ENCODE measurements around the gene MRPL54. TPM values are rescaled to one million over a fixed set of nuclear protein-coding genes. Genes with fewer than 3 reads are reported as not detected.

Gene MRPL54
- total RNA-seq, 1 experiment from 2014 or later, result 46.4 TPM

DNA sequence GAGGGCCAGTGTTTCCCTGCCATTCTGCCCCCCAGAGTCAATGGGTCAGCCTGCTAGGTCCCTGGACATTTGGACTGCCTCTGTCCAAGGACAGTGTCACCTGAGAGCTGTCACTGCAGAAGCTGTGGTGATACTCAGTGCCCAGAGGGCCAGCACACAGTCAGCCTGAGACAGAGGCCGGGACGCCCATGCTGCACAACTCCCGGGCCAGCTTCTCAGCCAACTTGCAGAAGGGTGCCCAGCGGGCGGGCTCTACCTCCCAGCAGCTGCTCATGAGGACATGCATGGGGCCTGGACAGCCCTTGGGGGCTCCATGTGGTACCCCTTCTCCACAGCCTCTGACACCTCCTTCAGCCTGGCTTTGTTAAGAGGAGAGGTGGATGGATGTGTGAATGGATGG, 13.3 kb downstream of the MRPL54 start:
- TF ChIP-seq, protein P1, sequence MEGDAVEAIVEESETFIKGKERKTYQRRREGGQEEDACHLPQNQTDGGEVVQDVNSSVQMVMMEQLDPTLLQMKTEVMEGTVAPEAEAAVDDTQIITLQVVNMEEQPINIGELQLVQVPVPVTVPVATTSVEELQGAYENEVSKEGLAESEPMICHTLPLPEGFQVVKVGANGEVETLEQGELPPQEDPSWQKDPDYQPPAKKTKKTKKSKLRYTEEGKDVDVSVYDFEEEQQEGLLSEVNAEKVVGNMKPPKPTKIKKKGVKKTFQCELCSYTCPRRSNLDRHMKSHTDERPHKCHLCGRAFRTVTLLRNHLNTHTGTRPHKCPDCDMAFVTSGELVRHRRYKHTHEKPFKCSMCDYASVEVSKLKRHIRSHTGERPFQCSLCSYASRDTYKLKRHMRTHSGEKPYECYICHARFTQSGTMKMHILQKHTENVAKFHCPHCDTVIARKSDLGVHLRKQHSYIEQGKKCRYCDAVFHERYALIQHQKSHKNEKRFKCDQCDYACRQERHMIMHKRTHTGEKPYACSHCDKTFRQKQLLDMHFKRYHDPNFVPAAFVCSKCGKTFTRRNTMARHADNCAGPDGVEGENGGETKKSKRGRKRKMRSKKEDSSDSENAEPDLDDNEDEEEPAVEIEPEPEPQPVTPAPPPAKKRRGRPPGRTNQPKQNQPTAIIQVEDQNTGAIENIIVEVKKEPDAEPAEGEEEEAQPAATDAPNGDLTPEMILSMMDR (IDR thresholded peaks at IDR 0.05; ENCODE audit: insufficient read depth in 1 of 2, low read depth in 1 of 2, low read length in 1 of 2, severe bottlenecking in 1 of 2, unreplicated experiment in 1 of 2), result no peak
- CTCF ChIA-PET, result no interaction called here

DNA sequence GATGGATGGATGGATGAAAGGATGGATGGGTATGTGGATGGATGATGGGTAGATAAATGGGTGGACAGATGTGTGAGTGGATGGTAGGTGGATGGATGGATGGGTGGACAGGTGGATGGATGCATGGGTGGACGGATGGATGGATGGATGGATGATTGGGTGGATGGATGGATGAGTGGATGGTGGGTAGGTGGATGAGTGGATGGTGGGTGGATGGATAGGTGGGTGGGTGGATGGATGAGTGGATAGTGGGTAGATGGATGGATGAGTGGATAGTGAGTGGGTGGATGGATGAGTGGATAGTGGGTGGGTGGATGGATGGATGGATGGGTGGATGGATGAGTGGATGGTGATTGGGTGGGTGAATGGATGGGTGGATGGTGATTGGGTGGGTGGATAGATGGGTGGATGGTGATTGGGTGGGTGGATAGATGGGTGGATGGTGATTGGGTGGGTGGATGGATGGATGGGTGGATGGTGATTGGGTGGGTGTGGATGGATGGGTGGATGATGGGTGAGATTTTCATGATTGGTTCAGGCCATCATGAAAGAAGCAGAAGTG, 14.1 kb downstream of the MRPL54 start:
- H3K36me3 Mint-ChIP-seq (ENCODE audit: insufficient read depth, unreplicated experiment), result no peaks in the 10 kb centered on the region
- CTCF ChIA-PET, result no interaction called here
- intact Hi-C loops (cut with micrococcal nuclease; ENCODE audit: unreplicated experiment), result no loop called here
- Histone ChIP-seq H3K9me3 (peaks cover 8% of the 10 kb centered on the region; the same call in 1 of the 2 replicates), H3K4me1 (no peaks in the 10 kb centered on the region), H3K4me3 (ENCODE audit: low read depth, low read length) (no peak overlapping the region), H3K36me3 (ENCODE audit: control insufficient read depth, insufficient read depth, low read length) (no peaks in the 10 kb centered on the region), H3K27me3 (replicated peaks; ENCODE audit: control insufficient read depth, insufficient read depth, low read length) (no peaks in the 10 kb centered on the region)
- H3K9me3 Mint-ChIP-seq (ENCODE audit: unreplicated experiment), result peaks cover 6% of the 10 kb centered on the region
- POLR2A ChIA-PET, result no interaction called here
- no peak overlapping the region for H3K4me3 Mint-ChIP-seq (ENCODE audit: unreplicated experiment)
- H3K4me1 Mint-ChIP-seq (ENCODE audit: low read depth, unreplicated experiment), result no peaks in the 10 kb centered on the region
- no peak for DNase-seq
- no TSS peak for BruUV-seq (replicated peaks)
- H3K27ac Mint-ChIP-seq (ENCODE audit: unreplicated experiment), result no peak overlapping the region
- no peaks in the 10 kb centered on the region for H3K27me3 Mint-ChIP-seq (ENCODE audit: insufficient read depth, unreplicated experiment)
- TF ChIP-seq, protein P1 (IDR thresholded peaks at IDR 0.05; ENCODE audit: insufficient read depth in 1 of 2, low read depth in 1 of 2, low read length in 1 of 2, severe bottlenecking in 1 of 2, unreplicated experiment in 1 of 2), result no peak

More for the DNA sequence above, 13.3 kb downstream of the MRPL54 start:
- 0 out of 2 replicates have a peak, but pooled peaks cover under 1% of the 10 kb centered on the region for H3K9me3 ChIP-seq
- Mint-ChIP-seq H3K4me3 (ENCODE audit: unreplicated experiment) (no peak overlapping the region), H3K36me3 (ENCODE audit: insufficient read depth, unreplicated experiment) (no peaks in the 10 kb centered on the region), H3K27me3 (ENCODE audit: insufficient read depth, unreplicated experiment) (no peaks in the 10 kb centered on the region), H3K27ac (ENCODE audit: unreplicated experiment) (no peak overlapping the region), H3K9me3 (ENCODE audit: unreplicated experiment) (no peaks in the 10 kb centered on the region), H3K4me1 (ENCODE audit: low read depth, unreplicated experiment) (no peaks in the 10 kb centered on the region)
- H3K36me3 ChIP-seq (ENCODE audit: control insufficient read depth, insufficient read depth, low read length), result no peaks in the 10 kb centered on the region
- POLR2A ChIA-PET, result no interaction called here
- H3K4me3 ChIP-seq (ENCODE audit: low read depth, low read length), result no peak overlapping the region
- no peaks in the 10 kb centered on the region for H3K27me3 ChIP-seq (replicated peaks; ENCODE audit: control insufficient read depth, insufficient read depth, low read length)
- DNase-seq, result no peak
- intact Hi-C loops (cut with micrococcal nuclease; ENCODE audit: unreplicated experiment), result no loop called here
- no TSS peak for BruUV-seq (replicated peaks)
- no peaks in the 10 kb centered on the region for H3K4me1 ChIP-seq

DNA sequence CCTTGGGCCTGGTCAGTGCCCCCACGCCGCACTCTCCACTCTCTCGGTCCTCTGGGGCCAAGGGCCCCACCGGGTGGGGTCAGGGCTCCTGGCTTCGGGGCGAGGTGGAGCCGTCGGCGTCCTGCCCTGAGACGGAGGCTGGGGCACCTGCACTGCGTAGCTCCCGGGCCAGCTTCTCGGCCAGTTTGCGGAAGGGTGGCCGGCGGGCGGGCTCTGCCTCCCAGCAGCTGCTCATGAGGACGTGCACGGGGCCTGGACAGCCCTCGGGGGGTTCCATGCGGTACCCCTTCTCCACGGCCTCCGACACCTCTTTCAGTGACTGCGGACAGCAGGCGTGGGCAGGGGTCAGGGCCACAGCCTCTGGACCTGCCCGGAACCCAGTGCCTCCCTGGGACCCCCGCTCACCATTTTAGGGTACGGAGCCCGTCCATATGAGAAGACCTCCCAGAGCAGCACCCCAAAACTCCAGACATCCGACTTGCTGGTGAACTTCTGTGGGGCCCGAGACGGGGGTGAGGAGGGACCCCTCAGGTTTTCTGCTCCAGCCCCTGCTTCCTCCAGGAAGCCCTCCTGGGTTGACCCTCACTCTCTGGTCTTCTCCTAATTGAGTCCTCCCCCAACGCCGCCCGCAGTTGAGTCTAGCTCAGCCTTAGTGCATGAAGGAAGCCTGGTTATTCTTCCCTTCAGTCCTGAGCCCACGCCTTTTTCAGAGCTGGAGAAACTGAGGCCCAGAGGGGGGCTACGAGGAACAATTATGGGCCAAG, 15.8 kb downstream of the MRPL54 start:
- TF ChIP-seq, protein P1 (IDR thresholded peaks at IDR 0.05; ENCODE audit: insufficient read depth in 1 of 2, low read depth in 1 of 2, low read length in 1 of 2, severe bottlenecking in 1 of 2, unreplicated experiment in 1 of 2), result no peak
- ChIA-PET POLR2A (no interaction called here), CTCF (no interaction called here)
- intact Hi-C loops (cut with micrococcal nuclease; ENCODE audit: unreplicated experiment), result no loop called here
- Mint-ChIP-seq H3K27ac (ENCODE audit: unreplicated experiment) (no peak overlapping the region), H3K4me3 (ENCODE audit: unreplicated experiment) (no peak overlapping the region), H3K4me1 (ENCODE audit: low read depth, unreplicated experiment) (no peaks in the 10 kb centered on the region), H3K36me3 (ENCODE audit: insufficient read depth, unreplicated experiment) (no peaks in the 10 kb centered on the region), H3K9me3 (ENCODE audit: unreplicated experiment) (peaks cover 11% of the 10 kb centered on the region), H3K27me3 (ENCODE audit: insufficient read depth, unreplicated experiment) (no peaks in the 10 kb centered on the region)
- H3K4me1 ChIP-seq, result no peaks in the 10 kb centered on the region
- peaks cover 19% of the 10 kb centered on the region; the same call in 1 of the 2 replicates for H3K9me3 ChIP-seq
- H3K27me3 ChIP-seq (replicated peaks; ENCODE audit: control insufficient read depth, insufficient read depth, low read length), result no peaks in the 10 kb centered on the region
- DNase-seq, result no peak
- H3K4me3 ChIP-seq (ENCODE audit: low read depth, low read length), result no peak overlapping the region
- no TSS peak for BruUV-seq (replicated peaks)
- no peaks in the 10 kb centered on the region for H3K36me3 ChIP-seq (ENCODE audit: control insufficient read depth, insufficient read depth, low read length)

All from Caco-2 (cell line).